Ovary (tissue), 9 donors: ENCODE data around the gene CDV3. TPM values are rescaled to one million over a fixed set of nuclear protein-coding genes. Genes with fewer than 3 reads are reported as not detected.

Experiments used
- DNase-seq, 5 donors: peaks; one replicate each; pipeline ENCODE4 v3.0.0-alpha.2; 2019 to 2020
- H3K27ac ChIP-seq, 2 donors: fragments of 200-600 bp; one replicate each; pipeline versions ENCODE4 v1.5.1 to v1.8.0; 2019 to 2022
- H3K27me3 ChIP-seq: fragments of 200-600 bp; one replicate; pipeline ENCODE4 v1.8.0; 2022
- H3K36me3 ChIP-seq: fragments of 200-600 bp; sonication (generic); one replicate; pipeline ENCODE4 v1.5.1; 2019
- H3K4me1 ChIP-seq: one replicate; pipeline ENCODE4 v1.8.1; 2013; ENCODE audit warnings: mild to moderate bottlenecking, moderate library complexity; ENCODE audit not compliant: insufficient read depth
- H3K4me3 ChIP-seq: fragments of 200-600 bp; sonication (generic); one replicate; pipeline ENCODE4 v1.5.1; 2017
- H3K9me3 ChIP-seq, 2 donors: fragments of 200-600 bp in 1 of 2; sonication (generic) in 1 of 2; one replicate each; pipeline versions ENCODE4 v1.5.1 to v1.8.1; 2013 to 2019; ENCODE audit warnings: mild to moderate bottlenecking in 1 of 2, moderate library complexity in 1 of 2
- EP300 ChIP-seq: sonication (generic); formaldehyde crosslinking; IDR thresholded peaks from one replicate; pipeline ENCODE4 v1.6.1; 2017; ENCODE audit warnings: antibody characterized with exemption
- POLR2A ChIP-seq: fragments of 450-650 bp; IDR thresholded peaks from one replicate; pipeline ENCODE4 v1.6.1; 2017; ENCODE audit warnings: antibody characterized with exemption, mild to moderate bottlenecking, moderate library complexity
- WGBS, 3 donors: extraction: QIAGEN DNeasy Blood & Tissue Kit in 1 of 3; methylation state at CpG; one replicate each; pipeline versions ENCODE4 v1.1.5 to v1.1.7; 2013 to 2017; 5-methylcytosine and 5-hydroxymethylcytosine counted together
- intact Hi-C, 4 donors: fragments of 100-400 bp; cut with DNase I; formaldehyde crosslinking; loops; one replicate each; pipeline versions ENCODE4 v1.11.0 to v1.15.1; 2022 to 2023
- polyA plus RNA-seq, 2 donors: library from polyadenylated mRNA; stranded (reverse); fragments of 200-250 nt in 1 of 2; fragments of 350-450 nt in 1 of 2; fragmentation: Illumina TruSeq in 1 of 2; extraction: RNeasy Lipid Tissue Mini Kit (QIAGEN cat#74804) in 1 of 2; gene quantifications; one replicate each; pipeline ENCODE4 v1.2.3, GENCODE V29; 2013 to 2014
- total RNA-seq, 7 donors: library from RNA; depleted of rRNA in 2 of 7; stranded (reverse); fragments of >200 nt in 2 of 7; fragmentation: NEBNext Ultra II Directional in 3 of 7; extraction: Animal tissue kit (Norgen Biotek cat#: 25700) in 3 of 7; gene quantifications; one replicate each; pipeline versions ENCODE4 v1.1.0 to v1.2.4, GENCODE V29; 2016 to 2023
- TF ChIP-seq, protein P1 (sequence below), 3 donors: fragments of 450-650 bp in 2 of 3; fragments of 200-600 bp in 1 of 3; IDR thresholded peaks; one replicate each; pipeline versions ENCODE4 v1.5.1 to v1.8.0; 2016 to 2022; ENCODE audit warnings: antibody characterized with exemption in 3 of 3, mild to moderate bottlenecking in 1 of 3
- donor health status: DM: no; HTN: no; CAD: no; lungs with moderate emphysema.
- donor health status: DM: no; HTN: no; CAD: no.
- donor health status: Bipolar disorder and iron deficiency.
- donor health status: DM: yes; HTN: yes; CAD: no.
- donor health status: DM: no; HTN: no; CAD: no.
- donor health status: DM: yes; HTN: yes; CAD: no.

The CDV3 gene
- total and polyA plus RNA-seq, 9 donors = 51.3 to 168 (median 134) TPM

DNA sequence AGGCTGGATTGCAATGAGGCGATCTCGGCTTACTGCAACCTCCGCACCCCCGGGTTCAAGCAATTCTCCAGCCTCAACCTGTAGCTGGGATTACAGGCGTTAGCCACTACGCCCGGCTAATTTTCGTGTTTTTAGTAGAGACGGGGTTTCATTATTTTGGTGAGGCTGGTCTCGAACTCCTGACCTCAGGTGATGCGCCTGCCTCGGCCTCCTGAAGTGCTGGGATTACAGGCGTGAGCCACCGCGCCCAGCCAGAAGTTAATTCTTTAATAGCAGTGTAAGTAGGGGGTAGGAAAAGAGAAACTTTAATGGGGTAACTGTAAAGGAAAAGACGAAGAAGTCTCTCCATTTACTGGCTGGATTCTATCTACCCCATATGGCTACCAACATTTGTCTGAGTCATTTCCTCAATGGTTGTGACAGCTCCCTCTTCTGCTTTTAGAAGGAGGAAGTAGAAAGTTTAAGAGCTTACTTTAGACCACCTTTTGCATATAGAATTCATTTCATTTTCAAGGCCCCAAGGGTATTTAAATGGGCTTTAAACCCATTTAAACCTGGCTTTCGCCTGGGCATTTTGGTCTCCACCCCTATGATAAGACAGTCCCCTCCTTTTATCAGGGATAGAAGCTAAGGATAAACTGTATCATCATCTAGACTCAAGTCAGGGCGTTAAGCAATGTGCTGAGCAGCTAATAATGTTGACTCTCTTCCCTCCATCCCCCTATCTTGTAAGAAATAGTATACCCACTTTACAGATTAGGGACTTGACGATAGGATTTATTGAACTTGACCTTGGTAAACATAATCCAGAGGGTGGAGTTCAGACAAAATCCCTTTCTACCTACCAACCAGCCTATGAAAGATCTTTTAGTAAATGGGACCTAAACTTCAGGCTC lies 1.1 kb upstream of the CDV3 start:
- peaks cover 8% of the 10 kb centered on the region for H3K4me1 ChIP-seq
- peak overlapping the region in 1 of 2 donors; percentile 86 for H3K27ac ChIP-seq
- peak in 3 of 5 donors; percentile 40 to 44 (median 40) for DNase-seq
- 85 to 87% (median 87%) methylated on average over 19 of the region's 19 CpGs for WGBS, 3 donors
- H3K9me3 ChIP-seq = no peaks in the 10 kb centered on the region
- H3K4me3 ChIP-seq = peak overlapping the region; percentile 35
- no peak for TF ChIP-seq EP300
- TF ChIP-seq, protein P1, sequence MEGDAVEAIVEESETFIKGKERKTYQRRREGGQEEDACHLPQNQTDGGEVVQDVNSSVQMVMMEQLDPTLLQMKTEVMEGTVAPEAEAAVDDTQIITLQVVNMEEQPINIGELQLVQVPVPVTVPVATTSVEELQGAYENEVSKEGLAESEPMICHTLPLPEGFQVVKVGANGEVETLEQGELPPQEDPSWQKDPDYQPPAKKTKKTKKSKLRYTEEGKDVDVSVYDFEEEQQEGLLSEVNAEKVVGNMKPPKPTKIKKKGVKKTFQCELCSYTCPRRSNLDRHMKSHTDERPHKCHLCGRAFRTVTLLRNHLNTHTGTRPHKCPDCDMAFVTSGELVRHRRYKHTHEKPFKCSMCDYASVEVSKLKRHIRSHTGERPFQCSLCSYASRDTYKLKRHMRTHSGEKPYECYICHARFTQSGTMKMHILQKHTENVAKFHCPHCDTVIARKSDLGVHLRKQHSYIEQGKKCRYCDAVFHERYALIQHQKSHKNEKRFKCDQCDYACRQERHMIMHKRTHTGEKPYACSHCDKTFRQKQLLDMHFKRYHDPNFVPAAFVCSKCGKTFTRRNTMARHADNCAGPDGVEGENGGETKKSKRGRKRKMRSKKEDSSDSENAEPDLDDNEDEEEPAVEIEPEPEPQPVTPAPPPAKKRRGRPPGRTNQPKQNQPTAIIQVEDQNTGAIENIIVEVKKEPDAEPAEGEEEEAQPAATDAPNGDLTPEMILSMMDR (IDR thresholded peaks at IDR 0.05) = no peak
- no peak for TF ChIP-seq POLR2A
- H3K27me3 ChIP-seq = no peaks in the 10 kb centered on the region
- intact Hi-C loops = no loop called here
- H3K36me3 ChIP-seq = no peaks in the 10 kb centered on the region

GRCh38 chr3:133573054-133573628 lies 345 bp upstream of the CDV3 start:
- Histone ChIP-seq H3K9me3 (no peaks in the 10 kb centered on the region), H3K4me3 (peak overlapping the region; percentile 86), H3K36me3 (no peaks in the 10 kb centered on the region), H3K4me1 (peaks cover 8% of the 10 kb centered on the region), H3K27me3 (no peaks in the 10 kb centered on the region), H3K27ac (peak overlapping the region; percentile 96 to 98)
- intact Hi-C loops = no loop called here
- TF ChIP-seq, protein P1 (IDR thresholded peaks at IDR 0.05) = no peak
- TF ChIP-seq POLR2A = peak; percentile 34
- peak; percentile 100 for DNase-seq
- 0% methylated on average over 32 to 33 of the region's 33 CpGs for WGBS, 3 donors

DNA sequence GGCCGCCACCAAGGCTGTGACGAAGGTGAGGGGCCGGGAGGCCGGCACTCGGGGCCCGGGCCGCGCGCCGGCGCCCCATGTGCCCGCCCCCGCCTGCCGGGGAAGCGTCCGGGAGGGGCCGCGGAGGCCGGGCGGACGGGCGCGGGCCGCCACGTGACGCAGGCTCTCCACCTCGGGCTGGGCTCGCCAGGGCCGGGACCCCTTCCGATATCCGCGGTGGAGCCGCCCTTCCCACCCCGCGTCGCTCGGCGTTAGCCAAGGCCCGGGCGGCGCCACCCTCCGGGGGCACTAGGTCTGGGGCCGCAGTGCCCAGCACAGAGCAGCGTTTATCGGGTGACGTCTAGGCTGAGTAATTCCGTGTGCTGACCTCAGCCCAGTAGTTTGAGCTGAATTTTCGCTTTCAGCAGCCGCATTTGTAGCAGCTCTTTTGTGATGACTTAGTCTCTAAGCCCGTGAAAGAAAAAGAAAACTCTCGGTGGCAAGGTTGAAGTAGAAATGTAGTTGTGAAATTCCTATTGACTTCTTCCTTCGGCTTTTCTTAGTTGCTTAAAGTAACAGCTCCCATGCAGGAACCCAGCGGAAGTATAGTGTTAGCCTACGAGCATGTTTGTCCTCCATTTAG lies 885 bp downstream of the CDV3 start:
- intact Hi-C loops = no loop called here
- peaks cover 12% of the 10 kb centered on the region for H3K4me1 ChIP-seq

DNA sequence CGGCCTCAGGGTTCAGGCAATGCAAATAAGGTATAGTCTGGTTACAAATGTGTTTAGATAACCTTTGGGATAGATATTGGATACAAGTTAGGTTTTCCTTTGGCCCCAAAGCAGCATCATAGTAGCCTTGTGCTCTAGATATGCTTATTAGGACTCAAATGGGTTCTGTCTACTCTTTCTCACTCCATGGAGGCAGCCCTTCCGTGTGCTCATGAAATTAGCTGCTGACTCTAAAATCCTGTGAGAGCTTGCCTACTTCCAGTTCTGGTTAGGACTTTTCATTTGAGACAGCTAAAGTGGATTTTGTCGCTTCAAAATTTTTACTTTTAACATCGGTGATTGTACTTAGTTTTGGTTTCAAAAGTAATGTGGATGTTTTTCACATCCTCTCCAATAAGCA lies 1.6 kb downstream of the CDV3 start:
- Histone ChIP-seq H3K27me3 (no peaks in the 10 kb centered on the region), H3K4me1 (peaks cover 12% of the 10 kb centered on the region), H3K9me3 (no peaks in the 10 kb centered on the region), H3K27ac (peak overlapping the region; percentile 96 to 98), H3K36me3 (no peaks in the 10 kb centered on the region), H3K4me3 (peak overlapping the region; percentile 86)
- TF ChIP-seq, protein P1 (IDR thresholded peaks at IDR 0.05) = no peak
- TF ChIP-seq EP300 = no peak
- TF ChIP-seq POLR2A = no peak
- no peak for DNase-seq
- intact Hi-C loops = loop anchor here in 1 of 4 donors (5.0 kb wide), 1 partner anchor 103 kb away; no protein-coding TSS in a partner anchor
- WGBS, 3 donors = 26 to 37% (median 34%) methylated on average over 4 of the region's 4 CpGs

More for the DNA sequence above, 885 bp downstream of the CDV3 start:
- no peaks in the 10 kb centered on the region for H3K27me3 ChIP-seq
- H3K9me3 ChIP-seq = no peaks in the 10 kb centered on the region
- TF ChIP-seq POLR2A (peak; percentile 52), EP300 (no peak)
- TF ChIP-seq, protein P1 (IDR thresholded peaks at IDR 0.05) = peak in 2 of 3 donors; percentile 10 to 15
- H3K4me3 ChIP-seq = peak overlapping the region; percentile 86
- no peaks in the 10 kb centered on the region for H3K36me3 ChIP-seq
- peak; percentile 76 to 86 (median 82) for DNase-seq
- WGBS, 3 donors = 0 to 2% (median 0%) methylated on average over 23 to 54 of the region's 54 CpGs
- peak overlapping the region; percentile 96 to 98 for H3K27ac ChIP-seq
